Uterus (tissue), 2 donors: ENCODE data around the gene DYNC1H1.

Experiments used
- POLR2A ChIP-seq, 2 donors: fragments of 450-650 bp; IDR thresholded peaks; one replicate each; pipeline ENCODE4 v1.6.1; 2016; ENCODE audit warnings: antibody characterized with exemption in 2 of 2, mild to moderate bottlenecking in 1 of 2, moderate library complexity in 1 of 2
- TF ChIP-seq, protein P1 (sequence below), 4 experiments: fragments of 200-600 bp in 2 of 4; fragments of 450-650 bp in 2 of 4; sonication (generic) in 2 of 4; IDR thresholded peaks; one replicate each; pipeline ENCODE4 v1.5.1; 2016 to 2019; ENCODE audit warnings: antibody characterized with exemption in 4 of 4, mild to moderate bottlenecking in 2 of 4, moderate library complexity in 1 of 4

- TF ChIP-seq, protein P1, sequence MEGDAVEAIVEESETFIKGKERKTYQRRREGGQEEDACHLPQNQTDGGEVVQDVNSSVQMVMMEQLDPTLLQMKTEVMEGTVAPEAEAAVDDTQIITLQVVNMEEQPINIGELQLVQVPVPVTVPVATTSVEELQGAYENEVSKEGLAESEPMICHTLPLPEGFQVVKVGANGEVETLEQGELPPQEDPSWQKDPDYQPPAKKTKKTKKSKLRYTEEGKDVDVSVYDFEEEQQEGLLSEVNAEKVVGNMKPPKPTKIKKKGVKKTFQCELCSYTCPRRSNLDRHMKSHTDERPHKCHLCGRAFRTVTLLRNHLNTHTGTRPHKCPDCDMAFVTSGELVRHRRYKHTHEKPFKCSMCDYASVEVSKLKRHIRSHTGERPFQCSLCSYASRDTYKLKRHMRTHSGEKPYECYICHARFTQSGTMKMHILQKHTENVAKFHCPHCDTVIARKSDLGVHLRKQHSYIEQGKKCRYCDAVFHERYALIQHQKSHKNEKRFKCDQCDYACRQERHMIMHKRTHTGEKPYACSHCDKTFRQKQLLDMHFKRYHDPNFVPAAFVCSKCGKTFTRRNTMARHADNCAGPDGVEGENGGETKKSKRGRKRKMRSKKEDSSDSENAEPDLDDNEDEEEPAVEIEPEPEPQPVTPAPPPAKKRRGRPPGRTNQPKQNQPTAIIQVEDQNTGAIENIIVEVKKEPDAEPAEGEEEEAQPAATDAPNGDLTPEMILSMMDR (IDR thresholded peaks at IDR 0.05): no peak
- TF ChIP-seq POLR2A (IDR thresholded peaks at IDR 0.05): no peak
Observed at GRCh38 chr14:102078831-102079699, 114.7 kb downstream of the DYNC1H1 start.
